GM19467 (cell line): Measurements from ENCODE around the gene SAPCD1.

ENCODE experiments used
- ATAC-seq: cut with Tn5 transposase; IDR thresholded peaks from one replicate; pipeline ENCODE4 v1.9.1; 2021; ENCODE audit warnings: mild to moderate bottlenecking, moderate library complexity; ENCODE audit not compliant: unreplicated experiment

Gene SAPCD1

DNA sequence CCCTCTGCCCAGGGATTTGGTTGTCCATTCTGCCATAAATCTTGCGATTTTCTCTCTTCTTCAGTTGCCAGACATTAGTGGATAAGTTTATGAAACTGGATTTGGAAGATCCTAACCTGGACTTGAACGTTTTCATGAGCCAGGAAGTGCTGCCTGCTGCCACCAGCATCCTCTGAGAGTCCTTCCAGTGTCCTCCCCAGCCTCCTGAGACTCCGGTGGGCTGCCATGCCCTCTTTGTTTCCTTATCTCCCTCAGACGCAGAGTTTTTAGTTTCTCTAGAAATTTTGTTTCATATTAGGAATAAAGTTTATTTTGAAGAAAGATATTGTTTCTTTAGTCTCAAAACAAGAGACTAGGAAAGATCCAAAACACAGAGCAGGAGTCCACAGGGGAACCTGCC, at the start of gene SAPCD1:
TSS of gene SAPCD1 (plus strand) at position 301 of the 400 bp plus-strand sequence. CDS start 399 bp downstream, outside the sequence.
- no peak for ATAC-seq

DNA sequence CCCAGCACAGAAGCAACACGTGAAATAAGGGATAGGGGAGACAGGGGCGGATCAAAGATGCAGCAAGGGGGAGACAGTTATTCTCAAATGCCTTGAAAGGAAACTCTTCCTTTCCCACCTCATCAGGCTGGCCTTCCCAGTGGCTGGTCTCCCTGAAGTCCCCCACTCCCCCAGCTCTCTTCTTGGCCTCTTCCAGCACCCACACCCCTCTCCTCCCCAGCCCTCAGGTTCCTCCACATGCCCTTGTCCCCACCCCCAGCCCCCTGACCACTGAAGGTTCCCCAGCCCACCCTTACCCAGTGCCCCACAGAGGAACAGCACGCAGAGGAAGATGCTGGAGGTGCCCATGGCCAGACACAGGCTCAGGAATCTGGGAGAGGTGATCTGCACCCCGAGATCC, 49.0 kb upstream of the SAPCD1 start:
- no peak for ATAC-seq

DNA sequence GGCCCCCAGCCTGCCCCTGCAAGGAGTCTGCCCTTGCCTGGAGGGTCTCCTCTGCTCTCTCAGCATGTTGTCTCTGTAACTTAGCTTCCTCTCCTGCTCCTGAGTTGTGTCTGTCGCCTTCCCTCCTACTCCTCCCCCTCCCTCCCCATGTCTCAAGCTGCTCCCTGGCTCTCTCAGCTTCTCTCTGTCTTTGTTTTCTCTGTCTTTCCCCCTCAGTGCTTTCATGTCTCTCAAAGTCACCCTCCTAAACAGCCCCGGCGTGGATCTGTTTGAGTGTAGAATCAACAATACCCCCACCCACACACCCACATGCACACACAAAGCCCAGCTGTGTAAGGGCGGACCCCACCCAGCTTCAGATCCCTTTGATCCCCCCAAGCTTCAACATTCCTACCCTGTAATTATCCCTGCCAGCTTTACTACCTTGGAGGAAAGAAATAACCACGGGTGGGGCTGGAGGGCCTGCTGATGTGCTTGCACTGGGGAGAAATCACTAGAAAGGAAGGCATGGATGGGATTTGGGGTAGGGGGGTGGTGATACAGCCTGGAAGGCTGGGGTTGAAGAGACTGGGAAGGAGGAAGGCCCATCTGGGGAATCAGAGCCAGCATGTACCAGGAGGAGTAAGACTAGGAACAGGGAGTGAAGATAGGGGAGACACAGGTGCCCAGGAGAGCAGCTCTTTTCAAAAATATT, 48.3 kb upstream of the SAPCD1 start:
- ATAC-seq = no peak

DNA sequence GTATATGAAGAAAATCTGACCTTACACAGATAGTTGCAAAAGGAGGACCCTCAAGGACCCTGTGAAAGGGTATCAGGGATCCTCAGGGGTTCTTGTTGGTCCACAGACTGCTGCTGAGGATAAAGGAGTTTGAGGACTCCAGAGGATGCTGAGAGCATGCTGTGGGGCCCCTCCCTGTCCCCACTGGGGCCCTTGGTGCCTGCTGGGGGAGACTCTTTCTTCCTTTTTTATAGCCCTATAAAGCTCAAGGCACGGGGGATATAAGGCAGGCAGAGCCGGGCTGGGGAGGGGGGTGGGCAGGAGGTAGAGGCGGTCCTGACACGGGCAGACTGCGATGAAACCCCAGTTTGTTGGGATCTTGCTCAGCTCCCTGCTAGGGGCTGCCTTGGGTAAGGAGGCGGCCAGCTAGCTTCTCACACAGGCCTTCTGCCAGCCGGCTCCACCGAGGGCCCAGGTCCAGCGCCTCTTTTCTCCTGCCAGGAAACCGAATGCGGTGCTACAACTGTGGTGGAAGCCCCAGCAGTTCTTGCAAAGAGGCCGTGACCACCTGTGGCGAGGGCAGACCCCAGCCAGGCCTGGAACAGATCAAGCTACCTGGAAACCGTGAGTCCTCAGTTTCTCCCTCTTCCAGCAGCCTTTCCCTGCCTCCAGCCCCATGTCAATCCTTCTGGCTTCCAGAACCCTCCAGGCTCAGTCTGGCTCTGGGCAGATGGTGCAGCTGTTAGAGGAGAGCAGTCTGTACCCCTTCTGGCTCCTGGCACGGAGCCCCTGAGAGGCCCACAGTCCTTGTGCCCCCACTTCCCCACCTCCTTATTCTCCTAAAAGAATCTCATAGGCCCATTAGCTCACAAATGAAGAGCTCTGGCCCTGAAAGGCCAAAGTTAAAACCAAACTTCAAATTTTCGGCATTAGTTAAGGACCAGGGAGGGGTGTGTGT, 47.2 kb upstream of the SAPCD1 start, which contains the start of gene LY6G6D:
TSS of gene LY6G6D (plus strand) at position 327 of the 937 bp plus-strand sequence. CDS start at position 335, 8 bp downstream.
- no peak for ATAC-seq

DNA sequence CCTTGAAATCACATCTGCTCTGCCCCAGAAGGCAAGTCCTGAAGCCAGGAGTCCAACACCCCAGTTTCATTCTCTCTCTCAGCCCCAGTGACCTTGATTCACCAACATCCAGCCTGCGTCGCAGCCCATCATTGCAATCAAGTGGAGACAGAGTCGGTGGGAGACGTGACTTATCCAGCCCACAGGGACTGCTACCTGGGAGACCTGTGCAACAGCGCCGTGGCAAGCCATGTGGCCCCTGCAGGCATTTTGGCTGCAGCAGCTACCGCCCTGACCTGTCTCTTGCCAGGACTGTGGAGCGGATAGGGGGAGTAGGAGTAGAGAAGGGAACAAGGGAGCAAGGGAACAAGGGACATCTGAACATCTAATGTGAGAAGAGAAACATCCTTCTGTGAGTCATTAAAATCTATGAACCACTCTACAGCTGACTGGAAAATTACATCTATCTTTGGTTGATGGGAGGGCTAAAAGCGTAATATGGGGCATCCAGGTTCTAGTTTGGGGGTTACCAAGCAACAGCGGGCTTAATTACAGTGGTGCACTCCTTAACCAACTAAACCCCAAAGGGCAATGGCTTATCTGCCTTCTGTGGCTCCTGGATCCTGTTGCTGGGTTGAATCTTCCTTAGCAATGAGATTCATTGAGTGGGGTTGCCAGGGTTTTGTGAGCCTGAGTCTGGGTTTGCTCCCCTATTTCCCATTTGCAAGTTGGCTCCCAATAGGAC, 44.8 kb upstream of the SAPCD1 start:
- ATAC-seq = no peak

DNA sequence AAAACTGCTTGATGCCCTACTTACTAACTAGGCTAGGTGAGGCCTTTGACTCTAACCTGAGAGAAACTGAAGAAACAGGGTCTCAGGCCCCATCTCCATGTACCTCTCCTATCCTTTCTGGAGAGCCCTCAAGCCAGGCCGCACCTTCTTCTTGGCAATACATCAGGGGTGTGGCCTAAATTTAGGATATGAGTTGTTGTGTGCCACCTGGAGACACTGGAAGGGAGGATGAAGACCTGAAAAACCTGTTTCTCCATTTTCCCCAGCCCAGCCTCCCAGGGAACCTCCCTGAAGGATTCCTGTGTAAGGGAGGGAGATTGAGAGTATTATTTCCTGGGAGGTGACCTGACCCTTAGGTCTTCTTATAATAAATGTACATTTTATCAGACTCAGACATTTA, 44.2 kb upstream of the SAPCD1 start:
- no peak for ATAC-seq

DNA sequence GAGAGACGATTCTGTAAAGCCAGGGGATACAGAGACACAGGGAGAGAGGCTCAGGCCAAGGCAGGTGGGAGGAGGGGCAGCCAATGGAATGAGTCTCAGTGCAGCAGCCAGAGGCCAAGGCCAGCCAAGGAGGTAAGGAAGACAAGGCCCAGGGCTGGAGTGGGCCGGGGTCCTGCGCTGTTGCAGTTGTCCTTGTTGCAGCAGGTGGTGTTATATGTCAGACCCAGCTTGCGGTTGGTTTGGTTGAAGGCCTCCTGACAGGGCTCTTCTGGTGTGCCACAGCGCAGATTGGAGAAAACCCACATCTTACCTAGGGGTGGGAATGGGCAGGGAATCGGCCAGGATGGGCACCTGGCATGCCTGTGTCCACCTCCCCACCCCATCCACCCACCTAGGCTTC, 43.5 kb upstream of the SAPCD1 start:
- ATAC-seq = no peak

DNA sequence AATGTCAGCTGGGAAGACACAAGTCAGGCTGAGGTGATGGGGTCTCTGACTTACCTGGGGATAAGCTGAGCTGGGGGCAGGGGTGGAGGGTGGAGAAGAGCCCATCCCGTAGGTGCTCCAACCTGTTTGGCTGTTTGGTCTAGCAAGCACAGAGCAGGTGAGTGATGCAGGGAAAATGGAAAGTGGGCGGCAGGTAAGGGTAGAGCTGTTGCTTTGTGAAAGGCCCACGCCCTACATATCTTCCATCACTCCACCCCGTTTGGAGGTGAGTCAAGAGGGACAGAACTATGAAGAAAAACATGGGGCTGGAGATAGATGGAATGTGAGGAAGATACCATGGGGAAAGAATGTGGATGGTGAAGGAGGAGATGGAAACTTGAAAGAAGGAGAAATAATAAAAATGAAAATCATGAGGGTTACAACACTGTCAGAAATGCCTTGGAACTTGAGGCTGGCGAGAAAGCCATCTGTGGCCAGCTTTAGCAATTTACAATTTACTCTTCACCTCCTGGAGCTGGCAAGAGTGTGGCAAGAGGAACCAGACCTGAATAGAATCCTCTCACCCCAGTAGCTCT, 42.2 kb upstream of the SAPCD1 start:
- ATAC-seq = no peak

DNA sequence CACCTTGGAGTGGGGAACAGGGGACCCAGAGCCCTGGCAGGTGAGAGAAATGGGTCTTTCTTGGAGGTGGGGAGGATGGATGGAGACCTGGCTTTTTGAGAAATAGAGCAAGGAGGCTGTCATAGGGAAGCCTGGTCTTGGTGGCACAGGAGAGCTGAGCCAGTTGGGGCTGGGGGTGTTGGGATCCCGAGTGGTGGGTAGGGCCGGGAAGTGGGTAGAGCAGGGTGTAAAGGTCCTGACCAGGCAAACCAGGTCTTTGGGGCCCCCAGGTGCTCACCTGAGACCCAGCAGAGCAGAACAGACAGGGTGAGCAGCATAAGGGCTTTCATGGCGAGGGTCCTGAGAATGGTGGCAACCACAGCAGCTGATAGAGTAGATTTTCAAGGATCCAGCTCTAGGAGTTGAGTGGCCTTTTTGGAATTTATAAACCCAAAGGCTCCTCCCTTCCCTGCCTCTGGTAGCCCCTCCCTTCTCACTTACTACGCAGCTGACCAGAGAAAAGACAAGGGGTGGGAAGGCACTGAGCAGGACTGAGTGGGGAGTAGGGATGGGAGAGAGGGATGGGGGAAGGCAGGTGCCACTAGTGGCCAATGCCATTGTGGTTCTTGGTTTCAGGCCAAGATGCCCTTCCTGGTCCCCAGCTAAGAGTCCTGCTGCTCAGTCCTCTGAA, 41.0 kb upstream of the SAPCD1 start, which contains the start of gene LY6G6C:
TSS of gene LY6G6C (minus strand) at position 396 of the 670 bp plus-strand sequence. CDS start at position 329, 67 bp downstream.
- no peak for ATAC-seq

DNA sequence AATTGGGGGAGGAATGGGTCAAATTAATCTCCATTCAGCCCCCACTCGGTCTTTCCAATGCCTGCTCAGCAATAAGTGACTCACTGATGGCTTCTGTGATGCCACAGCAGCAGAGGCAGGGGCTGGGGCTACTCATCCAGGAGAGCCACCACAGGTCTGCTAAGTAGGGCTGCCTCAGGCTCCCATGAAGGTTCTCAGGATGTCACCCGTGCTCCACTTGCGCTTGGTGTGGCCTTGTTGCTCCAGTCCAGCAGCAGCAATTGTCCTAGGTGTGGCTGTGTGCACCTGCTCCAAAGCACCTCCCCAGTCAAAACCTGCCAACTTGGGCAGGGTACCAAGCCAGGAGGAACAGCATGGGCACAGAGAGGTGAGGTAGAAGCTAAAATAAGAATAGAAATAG, 40.3 kb upstream of the SAPCD1 start:
- no peak for ATAC-seq

DNA sequence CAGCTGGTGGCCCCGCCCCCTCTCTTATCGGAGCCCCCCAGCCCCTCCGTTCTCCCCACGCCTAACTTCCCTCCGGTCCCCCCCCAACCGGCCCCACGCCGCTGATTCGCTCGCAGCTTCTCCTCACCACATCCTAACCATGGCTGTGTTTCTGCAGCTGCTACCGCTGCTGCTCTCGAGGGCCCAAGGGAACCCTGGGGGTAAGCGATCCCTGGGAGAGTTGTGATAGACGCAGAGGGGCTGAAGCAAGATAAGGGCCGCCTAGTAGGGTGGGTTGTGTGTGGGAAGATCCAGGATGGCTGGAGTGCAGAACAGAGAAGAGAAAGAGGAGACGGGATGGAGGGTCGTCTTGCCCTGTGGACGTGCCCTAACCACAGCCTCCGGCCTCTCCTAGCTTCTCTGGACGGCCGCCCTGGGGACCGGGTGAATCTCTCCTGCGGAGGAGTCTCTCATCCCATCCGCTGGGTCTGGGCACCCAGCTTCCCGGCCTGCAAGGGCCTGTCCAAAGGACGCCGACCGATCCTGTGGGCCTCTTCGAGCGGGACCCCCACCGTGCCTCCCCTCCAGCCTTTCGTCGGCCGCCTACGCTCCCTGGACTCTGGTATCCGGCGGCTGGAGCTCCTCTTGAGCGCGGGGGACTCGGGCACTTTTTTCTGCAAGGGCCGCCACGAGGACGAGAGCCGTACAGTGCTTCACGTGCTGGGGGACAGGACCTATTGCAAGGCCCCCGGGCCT, 39.0 kb upstream of the SAPCD1 start, which contains the start of gene MPIG6B:
TSS of gene MPIG6B (plus strand) at position 129 of the 735 bp plus-strand sequence. CDS start at position 140, 11 bp downstream.
- ATAC-seq = no peak

DNA sequence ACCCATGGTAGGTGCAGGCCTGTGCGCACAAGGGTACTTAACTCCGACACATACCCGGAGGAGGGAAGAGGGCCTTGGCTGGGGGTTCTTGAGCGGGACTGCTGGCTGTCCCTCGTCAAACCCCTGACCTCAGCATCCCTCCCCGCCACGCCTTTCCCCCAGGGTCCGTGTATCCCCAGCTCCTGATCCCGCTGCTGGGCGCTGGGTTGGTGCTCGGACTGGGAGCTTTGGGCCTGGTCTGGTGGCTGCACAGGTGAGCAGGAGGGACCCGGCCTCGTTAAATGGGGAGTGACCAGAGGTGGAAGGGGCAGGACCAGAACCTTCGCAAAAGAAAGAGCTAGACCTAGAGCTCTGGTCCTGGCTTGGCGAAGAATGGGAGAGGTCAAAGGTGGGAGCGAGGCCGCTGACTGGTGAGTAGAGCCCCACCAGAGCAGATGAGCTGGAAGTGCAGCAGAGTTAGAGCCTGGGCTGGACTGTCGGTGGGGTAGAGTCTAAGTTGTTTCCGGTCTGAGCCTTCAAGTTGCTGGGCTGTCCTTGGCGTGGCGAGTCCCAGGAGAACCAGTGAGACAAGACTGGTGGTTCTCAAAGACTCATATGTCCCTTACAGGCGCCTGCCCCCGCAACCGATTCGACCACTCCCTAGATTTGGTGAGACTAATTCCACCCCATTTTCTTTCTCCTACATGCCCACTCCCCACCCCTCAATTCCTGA, 38.3 kb upstream of the SAPCD1 start:
- ATAC-seq = no peak

DNA sequence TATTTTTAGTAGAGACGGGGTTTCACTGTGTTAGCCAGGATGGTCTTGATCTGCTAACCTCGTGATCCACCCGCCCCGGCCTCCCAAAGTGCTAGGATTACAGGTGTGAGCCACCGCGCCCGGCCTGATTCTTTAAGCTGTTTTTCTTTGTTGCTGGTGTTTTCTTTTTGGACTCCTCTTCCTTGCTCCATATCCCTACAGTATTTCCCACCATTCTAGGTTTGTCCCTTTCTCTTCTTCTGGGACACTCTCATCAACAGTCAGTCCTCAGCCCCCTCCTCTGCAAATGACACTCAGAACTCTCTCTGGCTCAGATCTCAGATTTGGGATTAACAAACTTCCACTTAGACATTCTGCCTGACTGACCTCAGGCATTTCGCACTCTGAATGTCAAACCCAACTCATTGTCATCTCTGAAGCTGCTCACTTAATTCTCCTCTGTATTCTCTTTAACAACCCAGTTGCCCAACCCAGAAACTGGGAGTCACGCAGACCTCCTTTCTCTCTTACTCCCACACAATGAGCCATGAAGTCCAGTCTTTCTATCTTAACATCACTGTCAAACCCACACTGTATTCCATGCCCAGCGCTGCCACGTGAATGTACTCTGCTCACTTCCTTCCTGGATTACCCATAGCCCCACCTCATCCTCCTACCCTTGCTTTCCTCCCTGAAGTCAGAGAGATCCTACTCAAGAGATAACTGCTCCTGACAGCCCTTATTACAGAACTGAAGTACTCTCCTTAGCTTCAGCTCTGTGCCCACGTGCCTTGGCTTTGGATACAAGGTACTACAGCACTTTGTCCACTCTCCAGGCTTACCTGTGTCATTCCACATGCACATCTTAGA, 36.7 kb upstream of the SAPCD1 start:
- no peak for ATAC-seq

DNA sequence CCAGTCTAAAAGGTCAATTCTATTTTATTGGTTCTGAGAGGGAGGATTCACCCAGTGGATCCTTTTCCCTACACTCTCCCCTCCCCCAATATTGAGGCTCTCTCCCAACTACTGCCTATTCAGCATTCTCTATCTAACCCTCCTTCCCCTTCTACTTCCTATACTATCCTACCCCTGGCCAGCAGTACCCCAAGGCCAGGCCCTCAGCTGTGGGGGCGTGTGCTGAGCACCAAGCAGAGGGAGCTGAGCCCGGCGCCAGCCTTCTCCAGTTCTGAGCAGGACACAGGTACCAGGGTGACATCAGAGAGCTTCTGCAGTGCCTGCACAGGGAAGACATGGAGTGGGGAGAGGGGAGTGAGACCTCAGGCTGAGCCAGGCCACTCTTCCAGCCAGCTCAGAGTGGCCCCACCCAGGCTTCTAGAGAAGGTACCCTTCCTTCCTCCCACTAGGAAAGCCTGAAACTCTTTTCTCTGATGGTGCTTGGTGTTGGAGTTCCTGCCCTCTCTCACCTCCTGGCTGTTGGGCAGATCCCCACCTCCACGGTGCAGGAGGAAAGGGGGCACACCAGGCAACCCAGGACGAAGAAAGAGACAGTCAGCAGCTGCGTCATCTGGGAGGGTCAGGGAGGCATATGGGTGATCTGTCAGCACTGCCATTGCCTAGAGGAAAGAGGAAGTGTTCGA, 35.3 kb upstream of the SAPCD1 start:
- ATAC-seq = peak; percentile 44

DNA sequence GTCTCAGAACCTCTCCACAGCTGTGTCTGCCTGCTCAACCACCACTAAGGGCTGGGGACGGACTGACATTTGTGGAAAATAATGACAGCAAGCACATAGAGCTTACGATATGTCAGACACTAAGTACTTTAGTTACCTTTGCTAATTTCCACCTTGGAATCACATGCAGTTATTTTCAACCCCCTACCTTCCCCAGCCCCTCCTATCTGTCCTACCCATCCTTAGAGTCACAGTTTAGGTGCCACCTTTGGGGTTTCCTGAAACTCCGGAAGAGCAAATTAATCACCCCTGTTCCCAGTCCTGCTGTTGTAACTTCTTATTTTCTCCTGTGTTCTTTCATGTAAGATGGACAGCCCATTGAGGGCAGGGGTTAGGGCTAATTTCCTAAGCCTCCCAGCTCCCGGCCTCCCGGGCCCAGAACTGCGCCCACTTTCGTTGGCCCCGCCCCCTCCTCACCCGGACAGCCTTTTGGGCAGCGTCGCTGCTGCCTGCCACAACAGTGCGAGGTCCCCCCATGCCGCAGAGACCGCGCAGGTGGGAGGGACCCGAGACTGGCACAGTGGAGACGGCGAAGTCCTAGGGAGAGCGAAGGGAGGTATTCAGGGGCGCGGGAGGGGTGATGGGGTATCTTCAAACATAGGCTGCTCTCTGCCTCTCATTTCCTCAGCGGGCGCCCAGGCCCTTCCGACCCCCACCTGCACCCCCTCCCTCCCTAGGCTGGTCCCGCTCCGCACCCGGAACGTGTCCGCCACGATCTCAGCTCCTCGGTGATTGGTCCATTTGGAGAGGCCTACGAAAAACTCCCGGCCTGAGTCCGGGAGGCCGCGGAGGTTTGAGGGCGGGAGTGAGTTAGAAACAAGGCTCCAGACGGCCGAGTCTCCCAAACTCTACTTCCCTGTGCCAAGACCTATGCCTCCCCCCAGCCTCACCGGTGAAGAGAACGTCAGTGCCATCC, 34.5 kb upstream of the SAPCD1 start:
- ATAC-seq = no peak
